HepG2 (cell line): ENCODE results near the gene PAPOLA. TPM values are rescaled to one million over a fixed set of nuclear protein-coding genes. Genes with fewer than 3 reads are reported as not detected.

Experiments
- AKNA ChIP-seq: sonication (generic); formaldehyde crosslinking; IDR thresholded peaks from 2 replicates; pipeline ENCODE4 v1.4.0; 2020; ENCODE audit warnings: missing genetic modification reagents, borderline replicate concordance
- HOXD1 ChIP-seq: sonication (generic); formaldehyde crosslinking; IDR thresholded peaks from 2 replicates; pipeline ENCODE4 v1.5.0; 2020; ENCODE audit warnings: missing genetic modification reagents
- KLF9 ChIP-seq: IDR thresholded peaks from 2 replicates; pipeline ENCODE4 v1.6.1; 2016; ENCODE audit warnings: low read depth
- MZF1 ChIP-seq: sonication (generic); formaldehyde crosslinking; IDR thresholded peaks from 2 replicates; pipeline ENCODE4 v1.8.1; 2023; ENCODE audit warnings: mild to moderate bottlenecking, missing genetic modification reagents, borderline replicate concordance
- NFRKB ChIP-seq: fragments of 450-650 bp; IDR thresholded peaks from 2 replicates; pipeline ENCODE4 v1.6.1; 2017
- RXRB ChIP-seq: IDR thresholded peaks from 2 replicates; pipeline ENCODE4 v1.6.1; 2016; ENCODE audit warnings: borderline replicate concordance, missing genetic modification reagents, missing compliant biosample characterization
- XRCC5 ChIP-seq: fragments of 200-400 bp; formaldehyde crosslinking; optimal IDR thresholded peaks from 2 replicates; pipeline ENCODE3; 2017; ENCODE audit warnings: mild to moderate bottlenecking, low read length
- ZFP36L2 ChIP-seq: sonication (generic); formaldehyde crosslinking; IDR thresholded peaks from 2 replicates; pipeline ENCODE4 v1.4.0; 2020; ENCODE audit warnings: missing genetic modification reagents
- ZNF549 ChIP-seq: sonication (generic); formaldehyde crosslinking; IDR thresholded peaks from 2 replicates; pipeline ENCODE4 v1.5.0; 2020; ENCODE audit warnings: missing genetic modification reagents
- ZNF749 ChIP-seq: sonication (generic); formaldehyde crosslinking; IDR thresholded peaks from 2 replicates; pipeline ENCODE4 v1.8.0; 2022; ENCODE audit warnings: mild to moderate bottlenecking, missing genetic modification reagents, moderate library complexity, borderline replicate concordance
- ZNF772 ChIP-seq: sonication (generic); formaldehyde crosslinking; IDR thresholded peaks from 2 replicates; pipeline ENCODE4 v1.5.0; 2020; ENCODE audit warnings: mild to moderate bottlenecking, missing genetic modification reagents
- ZSCAN5A ChIP-seq: sonication (generic); formaldehyde crosslinking; IDR thresholded peaks from 2 replicates; pipeline ENCODE4 v1.8.0; 2022; ENCODE audit warnings: mild to moderate bottlenecking, missing genetic modification reagents, borderline replicate concordance
- polyA plus RNA-seq, 8 experiments: library from polyadenylated mRNA; depleted of rRNA in 3 of 8; stranded (reverse) in 7 of 8; unstranded in 1 of 8; fragments of >200 nt; fragmentation: Illumina TruSeq in 4 of 8; extraction: Trizol in 4 of 8; gene quantifications; 2 replicates each; pipeline versions ENCODE4 v1.2.1 to v1.2.3, GENCODE V29; 2011 to 2016; ENCODE audit warnings: low read depth in 4 of 8, missing spikeins in 1 of 8, mixed read lengths in 1 of 8; ENCODE audit not compliant: insufficient read depth in 1 of 8
- total RNA-seq, 5 experiments: library from RNA; depleted of rRNA; stranded (reverse); fragments of >200 nt; fragmentation: Illumina TruSeq; extraction: Trizol; gene quantifications; 2 replicates each; pipeline ENCODE4 v1.2.3, GENCODE V29; 2016; ENCODE audit warnings: low read depth in 1 of 5
- TF ChIP-seq, protein P1 (sequence below): sonication (generic); formaldehyde crosslinking; IDR thresholded peaks from 2 replicates; pipeline ENCODE4 v1.4.0; 2020; ENCODE audit warnings: missing genetic modification reagents
- TF ChIP-seq, protein P2 (sequence below), 2 experiments: sonication (generic) in 1 of 2; formaldehyde crosslinking in 1 of 2; IDR thresholded peaks; 2 replicates each; pipeline versions ENCODE4 v1.4.0 to v1.6.1; 2016 to 2020; ENCODE audit warnings: borderline replicate concordance in 1 of 2, low read depth in 1 of 2, mild to moderate bottlenecking in 1 of 2, missing genetic modification reagents in 1 of 2

The PAPOLA gene
- total and polyA plus RNA-seq, 2 of the 13 experiments (the other 11 are each of a cell fraction or from before 2014, with no cell fraction given): 103 to 151 TPM

DNA sequence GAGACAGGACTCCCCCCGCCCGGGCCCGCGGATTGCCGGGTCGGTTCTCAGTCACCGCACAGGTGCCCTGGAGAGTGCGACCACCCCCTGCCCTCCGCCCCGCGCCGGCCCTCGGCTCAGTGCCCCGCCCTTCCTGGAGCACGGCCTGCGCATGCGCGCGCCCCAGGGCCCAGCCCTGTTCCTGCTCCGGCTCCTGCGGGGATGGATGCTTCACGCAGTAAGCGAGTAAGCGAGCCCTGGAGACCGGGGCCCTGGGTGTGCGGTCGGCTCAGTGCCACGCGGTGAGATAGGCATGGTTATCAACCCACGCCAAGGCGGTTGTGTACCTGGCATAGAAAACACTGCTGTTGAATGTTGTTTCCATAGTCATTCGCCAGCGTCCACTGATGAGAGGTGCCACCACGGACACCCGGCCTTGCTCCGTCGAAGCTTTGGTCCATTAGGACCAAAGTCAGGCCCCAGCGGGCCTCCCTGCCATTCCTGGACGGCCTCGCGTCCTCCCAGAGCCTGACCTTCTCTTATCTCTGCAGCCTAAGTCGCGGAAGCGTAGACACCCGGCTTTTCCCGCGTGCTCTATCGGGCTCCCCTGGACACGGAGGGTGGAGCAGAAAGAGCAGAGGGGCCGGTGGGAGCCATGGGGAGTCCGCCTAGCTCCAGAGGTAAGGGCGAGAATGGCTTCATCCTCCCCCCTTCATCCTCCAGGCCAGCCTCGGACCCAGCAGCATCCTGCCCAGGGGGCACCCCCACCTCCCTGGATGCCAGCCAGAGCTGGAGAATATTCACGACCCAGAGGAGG is 90.6 kb downstream of the PAPOLA start (continued):
- TF ChIP-seq AKNA (no peak), RXRB (CRISPR knock-in tag) (no peak), ZSCAN5A (CRISPR knock-in tag) (no peak), ZFP36L2 (CRISPR knock-in tag) (no peak), KLF9 (CRISPR knock-in tag) (no peak), ZNF749 (CRISPR knock-in tag) (no peak), HOXD1 (CRISPR knock-in tag) (no peak), MZF1 (CRISPR knock-in tag) (no peak), ZNF772 (CRISPR knock-in tag) (no peak), ZNF549 (CRISPR knock-in tag) (no peak), NFRKB (no peak), XRCC5 (no peak)
- TF ChIP-seq, protein P1, sequence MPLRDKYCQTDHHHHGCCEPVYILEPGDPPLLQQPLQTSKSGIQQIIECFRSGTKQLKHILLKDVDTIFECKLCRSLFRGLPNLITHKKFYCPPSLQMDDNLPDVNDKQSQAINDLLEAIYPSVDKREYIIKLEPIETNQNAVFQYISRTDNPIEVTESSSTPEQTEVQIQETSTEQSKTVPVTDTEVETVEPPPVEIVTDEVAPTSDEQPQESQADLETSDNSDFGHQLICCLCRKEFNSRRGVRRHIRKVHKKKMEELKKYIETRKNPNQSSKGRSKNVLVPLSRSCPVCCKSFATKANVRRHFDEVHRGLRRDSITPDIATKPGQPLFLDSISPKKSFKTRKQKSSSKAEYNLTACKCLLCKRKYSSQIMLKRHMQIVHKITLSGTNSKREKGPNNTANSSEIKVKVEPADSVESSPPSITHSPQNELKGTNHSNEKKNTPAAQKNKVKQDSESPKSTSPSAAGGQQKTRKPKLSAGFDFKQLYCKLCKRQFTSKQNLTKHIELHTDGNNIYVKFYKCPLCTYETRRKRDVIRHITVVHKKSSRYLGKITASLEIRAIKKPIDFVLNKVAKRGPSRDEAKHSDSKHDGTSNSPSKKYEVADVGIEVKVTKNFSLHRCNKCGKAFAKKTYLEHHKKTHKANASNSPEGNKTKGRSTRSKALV: no peak
- TF ChIP-seq, protein P2, sequence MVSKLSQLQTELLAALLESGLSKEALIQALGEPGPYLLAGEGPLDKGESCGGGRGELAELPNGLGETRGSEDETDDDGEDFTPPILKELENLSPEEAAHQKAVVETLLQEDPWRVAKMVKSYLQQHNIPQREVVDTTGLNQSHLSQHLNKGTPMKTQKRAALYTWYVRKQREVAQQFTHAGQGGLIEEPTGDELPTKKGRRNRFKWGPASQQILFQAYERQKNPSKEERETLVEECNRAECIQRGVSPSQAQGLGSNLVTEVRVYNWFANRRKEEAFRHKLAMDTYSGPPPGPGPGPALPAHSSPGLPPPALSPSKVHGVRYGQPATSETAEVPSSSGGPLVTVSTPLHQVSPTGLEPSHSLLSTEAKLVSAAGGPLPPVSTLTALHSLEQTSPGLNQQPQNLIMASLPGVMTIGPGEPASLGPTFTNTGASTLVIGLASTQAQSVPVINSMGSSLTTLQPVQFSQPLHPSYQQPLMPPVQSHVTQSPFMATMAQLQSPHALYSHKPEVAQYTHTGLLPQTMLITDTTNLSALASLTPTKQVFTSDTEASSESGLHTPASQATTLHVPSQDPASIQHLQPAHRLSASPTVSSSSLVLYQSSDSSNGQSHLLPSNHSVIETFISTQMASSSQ (IDR thresholded peaks at IDR 0.05; ENCODE audit: low read depth): no peak
- TF ChIP-seq, protein P2 (CRISPR knock-in tag; IDR thresholded peaks at IDR 0.05; ENCODE audit: borderline replicate concordance): no peak
